Small intestine (tissue), 7 donors: ENCODE data around the gene CMSS1. TPM values are rescaled to one million over a fixed set of nuclear protein-coding genes. Genes with fewer than 3 reads are reported as not detected.

ENCODE experiments used
- DNase-seq, 2 donors: peaks; one replicate each; pipeline versions ENCODE4 v3.0.0 to v3.0.0-alpha.2; 2013
- FAIRE-seq: peaks from 2 replicates; lab custom pipeline; 2012; peaks lifted over from hg19 to GRCh38; lab: Jason Lieb, UNC
- H3K27ac ChIP-seq, 3 donors: one replicate each; pipeline ENCODE4 v1.5.1; 2013; ENCODE audit warnings: low read length in 2 of 3, mild to moderate bottlenecking in 2 of 3, control low read depth in 1 of 3, inconsistent platforms in 1 of 3, low read depth in 1 of 3, moderate library complexity in 1 of 3
- H3K27me3 ChIP-seq, 3 donors: one replicate each; pipeline ENCODE4 v1.6.1; 2013; ENCODE audit warnings: low read length in 3 of 3, inconsistent platforms in 1 of 3; ENCODE audit not compliant: control insufficient read depth in 3 of 3, insufficient read depth in 3 of 3
- H3K36me3 ChIP-seq, 3 donors: one replicate each; pipeline ENCODE4 v1.6.1; 2013; ENCODE audit warnings: low read length in 3 of 3, inconsistent platforms in 1 of 3, low read depth in 1 of 3, mild to moderate bottlenecking in 1 of 3, moderate library complexity in 1 of 3; ENCODE audit not compliant: control insufficient read depth in 3 of 3, insufficient read depth in 2 of 3
- H3K4me1 ChIP-seq, 3 donors: one replicate each; pipeline ENCODE4 v1.6.1; 2013; ENCODE audit warnings: low read length in 2 of 3, inconsistent platforms in 1 of 3, low read depth in 1 of 3, mild to moderate bottlenecking in 1 of 3, moderate library complexity in 1 of 3; ENCODE audit not compliant: control insufficient read depth in 3 of 3, insufficient read depth in 2 of 3
- H3K4me3 ChIP-seq, 3 donors: one replicate each; pipeline ENCODE4 v1.5.1; 2013; ENCODE audit warnings: low read length in 3 of 3, control low read depth in 1 of 3, inconsistent platforms in 1 of 3, low read depth in 1 of 3, mild to moderate bottlenecking in 1 of 3, moderate library complexity in 1 of 3
- H3K9me3 ChIP-seq, 2 donors: one replicate each; pipeline ENCODE4 v1.6.1; 2013; ENCODE audit warnings: low read depth in 1 of 2, low read length in 1 of 2; ENCODE audit not compliant: control insufficient read depth in 2 of 2, insufficient read depth in 1 of 2
- WGBS, 3 donors: extraction: QIAGEN DNeasy Blood & Tissue Kit; methylation state at CpG; one replicate each; pipeline ENCODE4 v1.1.7; 2013; 5-methylcytosine and 5-hydroxymethylcytosine counted together
- polyA plus RNA-seq, 4 donors: library from polyadenylated mRNA; stranded (reverse) in 3 of 4; unstranded in 1 of 4; fragments of 200-250 nt in 3 of 4; fragments of 120-200 nt in 1 of 4; gene quantifications; one replicate each; pipeline versions ENCODE4 v1.2.1 to v1.2.3, GENCODE V29; 2013
- donor health status: healthy with polysubstance abuse.
- donor health status: control.
- donor health status: control.
- donor health status: Bipolar disorder and iron deficiency.
- donor health status: healthy.

Gene CMSS1
- polyA plus RNA-seq, 4 donors: 1.6 to 24.0 (median 10.4) TPM

GRCh38 chr3:100106094-100106493 lies 288.4 kb downstream of the CMSS1 start:
- Histone ChIP-seq H3K27me3 (no peaks in the 10 kb centered on the region), H3K36me3 (no peaks in the 10 kb centered on the region), H3K27ac (peak overlapping the region in 1 of 3 donors; percentile 22), H3K9me3 (no peaks in the 10 kb centered on the region), H3K4me1 (peaks cover 0 to 38% (median 3%) of the 10 kb centered on the region in 3 donors), H3K4me3 (no peak overlapping the region)
- FAIRE-seq (no peak), DNase-seq (no peak)

DNA sequence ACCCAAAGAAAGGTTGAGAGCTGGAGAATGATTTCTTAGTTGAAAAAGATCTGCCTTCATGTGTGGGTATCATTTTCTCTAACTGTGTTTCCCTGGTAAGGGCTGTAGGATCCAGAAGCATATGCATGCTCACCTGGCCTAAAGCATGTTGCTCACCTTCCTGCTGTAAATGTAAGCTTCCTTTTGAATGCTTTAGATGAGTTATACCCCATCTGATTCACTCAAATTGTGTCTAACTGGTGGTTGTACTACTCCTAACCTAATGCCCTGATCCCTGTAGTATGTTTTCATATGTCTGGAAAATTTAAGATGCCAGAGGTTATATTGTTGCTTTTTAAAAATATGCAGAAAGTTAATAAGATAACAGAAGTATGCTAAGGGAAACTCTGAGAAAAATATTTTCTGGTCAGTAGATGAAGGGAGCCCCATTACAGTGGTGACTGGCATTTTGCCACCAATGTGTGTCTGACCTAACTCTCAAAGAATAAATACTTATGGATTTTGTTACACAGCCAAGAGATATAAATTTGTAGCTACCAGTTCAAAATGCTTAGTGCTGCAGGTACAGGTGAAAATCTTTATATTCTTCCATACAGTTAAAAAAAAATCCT lies 289.0 kb downstream of the CMSS1 start:
- Histone ChIP-seq H3K27me3 (no peaks in the 10 kb centered on the region), H3K27ac (no peak overlapping the region), H3K4me3 (no peak overlapping the region), H3K4me1 (peaks cover 0 to 38% (median 3%) of the 10 kb centered on the region in 3 donors), H3K36me3 (no peaks in the 10 kb centered on the region), H3K9me3 (no peaks in the 10 kb centered on the region)
- no peak for DNase-seq
- no peak for FAIRE-seq

- no peaks in the 10 kb centered on the region for H3K36me3 ChIP-seq
- peaks cover 0 to 38% (median 3%) of the 10 kb centered on the region in 3 donors for H3K4me1 ChIP-seq
- H3K4me3 ChIP-seq: no peak overlapping the region
- no peak for DNase-seq
- 48 to 70% (median 61%) methylated on average over 4 of the region's 4 CpGs for WGBS, 3 donors
- no peaks in the 10 kb centered on the region for H3K9me3 ChIP-seq
- H3K27ac ChIP-seq: no peak overlapping the region
- no peak for FAIRE-seq
- no peaks in the 10 kb centered on the region for H3K27me3 ChIP-seq
These were observed 289.7 kb downstream of the CMSS1 start for GRCh38 chr3:100107221-100107814.

DNA sequence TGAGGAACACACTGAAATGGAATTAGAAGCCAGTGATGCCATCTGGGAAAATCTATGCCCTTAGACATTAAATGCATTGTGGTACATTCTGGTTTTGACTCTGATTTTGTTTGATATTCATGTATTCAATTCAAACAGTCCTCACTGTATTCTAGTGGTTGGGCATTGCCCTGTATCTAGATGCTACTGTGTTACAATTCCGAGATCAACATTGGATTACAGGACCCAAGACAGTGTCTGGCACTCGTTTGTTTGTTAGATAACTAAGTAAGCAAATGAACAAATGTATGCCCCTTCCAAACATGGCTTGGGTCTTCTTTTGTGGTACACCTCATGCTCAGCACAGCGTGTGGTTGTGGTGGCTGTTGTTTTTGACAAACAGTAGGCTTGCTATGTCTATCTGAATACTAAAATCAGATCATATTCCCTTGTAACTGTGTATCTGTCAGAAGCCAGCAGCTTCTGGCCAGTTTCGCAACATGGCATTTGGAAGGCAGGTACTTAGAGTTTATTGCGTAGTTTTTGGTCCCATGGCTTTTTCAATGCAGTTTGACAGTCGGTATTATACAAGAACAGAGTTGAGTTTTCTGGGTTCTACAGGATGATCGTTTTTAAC lies 290.9 kb downstream of the CMSS1 start:
- WGBS, 3 donors: 84 to 87% (median 87%) methylated on average over 7 of the region's 7 CpGs
- no peak for FAIRE-seq
- H3K27me3 ChIP-seq: no peaks in the 10 kb centered on the region
- peaks cover 0 to 38% (median 3%) of the 10 kb centered on the region in 3 donors for H3K4me1 ChIP-seq
- DNase-seq: no peak
- no peak overlapping the region for H3K27ac ChIP-seq
- H3K36me3 ChIP-seq: no peaks in the 10 kb centered on the region
- H3K9me3 ChIP-seq: no peaks in the 10 kb centered on the region
- H3K4me3 ChIP-seq: no peak overlapping the region

DNA sequence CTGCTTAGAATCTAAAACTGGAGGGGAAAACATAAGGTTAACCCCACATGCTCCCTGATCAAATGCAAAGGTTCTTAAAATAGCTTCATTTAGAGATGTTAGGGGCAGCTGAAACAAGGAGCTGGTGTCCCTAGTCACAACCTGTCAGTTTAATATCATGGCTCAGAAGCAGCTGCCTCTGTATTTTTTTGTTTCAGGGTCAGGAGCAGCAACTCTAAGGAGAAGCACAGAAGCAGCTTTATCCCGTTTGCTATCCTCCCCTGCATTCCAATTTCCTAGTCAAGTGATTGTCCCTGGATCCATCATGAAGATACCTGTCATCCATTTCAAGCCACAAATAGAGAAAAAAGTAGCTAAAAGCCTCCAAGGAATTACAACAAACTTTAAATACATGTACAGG lies 292.5 kb downstream of the CMSS1 start:
- Histone ChIP-seq H3K27me3 (no peaks in the 10 kb centered on the region), H3K4me1 (peaks cover 0 to 27% (median 3%) of the 10 kb centered on the region in 3 donors), H3K27ac (no peak overlapping the region), H3K4me3 (no peak overlapping the region), H3K9me3 (no peaks in the 10 kb centered on the region), H3K36me3 (no peaks in the 10 kb centered on the region)
- no peak for DNase-seq
- 79 to 100% (median 88%) methylated on average over 1 of the region's 1 CpG for WGBS, 3 donors
- FAIRE-seq: no peak

DNA sequence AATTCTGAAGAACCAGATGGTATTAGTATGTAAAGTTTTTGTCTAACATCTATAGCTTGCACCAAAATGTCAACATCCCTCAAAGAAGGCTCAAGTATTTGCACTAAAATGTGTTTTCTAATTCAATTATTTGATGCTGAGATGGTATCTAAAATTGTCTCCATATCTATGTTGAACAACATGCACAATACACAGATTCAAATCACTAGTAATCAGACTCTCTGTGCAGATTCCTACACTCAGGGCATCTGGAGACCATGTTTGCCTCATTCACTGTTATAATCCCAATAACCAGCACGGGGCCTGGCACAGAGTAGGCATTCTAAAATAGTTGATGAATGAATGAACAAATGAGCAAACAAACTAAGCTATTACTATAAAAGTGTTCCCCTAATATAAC lies 294.1 kb downstream of the CMSS1 start:
- Histone ChIP-seq H3K4me3 (no peak overlapping the region), H3K27me3 (no peaks in the 10 kb centered on the region), H3K27ac (no peak overlapping the region), H3K36me3 (no peaks in the 10 kb centered on the region), H3K9me3 (no peaks in the 10 kb centered on the region), H3K4me1 (peaks cover 0 to 12% (median 0%) of the 10 kb centered on the region in 3 donors)
- DNase-seq (no peak), FAIRE-seq (no peak)
- 91 to 94% (median 93%) methylated on average over 1 of the region's 1 CpG for WGBS, 3 donors

DNA sequence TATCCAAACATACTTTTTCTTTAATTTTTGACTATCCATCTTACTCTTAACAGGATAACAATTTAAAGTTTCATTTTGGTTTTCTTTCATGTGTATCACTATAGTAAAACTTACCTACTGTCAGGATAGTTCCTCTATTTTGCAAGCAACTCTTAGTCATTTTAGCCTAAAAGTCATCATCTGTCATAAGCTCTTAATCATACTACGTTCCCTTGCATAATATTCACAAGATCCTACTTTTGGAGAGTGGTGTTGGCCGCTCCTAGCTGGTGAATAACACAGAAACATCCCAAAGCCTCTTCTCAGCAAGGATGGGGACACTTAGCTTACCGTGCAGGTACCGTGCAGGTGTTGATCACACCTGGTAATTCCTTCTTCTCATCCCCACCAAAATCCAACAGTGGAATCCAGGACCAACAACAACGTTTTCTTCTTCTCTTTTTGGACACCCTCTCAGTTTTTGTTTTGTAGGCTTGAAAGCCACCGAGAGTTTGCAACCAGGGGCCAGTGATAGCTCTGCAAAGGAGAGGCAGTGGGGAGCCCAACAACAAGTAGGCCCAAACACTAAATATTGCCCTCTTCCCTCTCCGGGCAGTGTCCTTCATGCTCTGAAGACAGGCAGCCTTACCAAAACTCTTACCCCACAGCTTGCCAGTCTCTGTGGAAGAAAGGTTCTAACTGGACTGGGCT lies 296.2 kb downstream of the CMSS1 start:
- FAIRE-seq (no peak), DNase-seq (no peak)
- WGBS, 3 donors: 93 to 97% (median 93%) methylated on average over 7 of the region's 7 CpGs
- Histone ChIP-seq H3K36me3 (no peaks in the 10 kb centered on the region), H3K4me3 (no peak overlapping the region), H3K9me3 (no peaks in the 10 kb centered on the region), H3K27ac (no peak overlapping the region), H3K27me3 (no peaks in the 10 kb centered on the region), H3K4me1 (no peaks in the 10 kb centered on the region)

DNA sequence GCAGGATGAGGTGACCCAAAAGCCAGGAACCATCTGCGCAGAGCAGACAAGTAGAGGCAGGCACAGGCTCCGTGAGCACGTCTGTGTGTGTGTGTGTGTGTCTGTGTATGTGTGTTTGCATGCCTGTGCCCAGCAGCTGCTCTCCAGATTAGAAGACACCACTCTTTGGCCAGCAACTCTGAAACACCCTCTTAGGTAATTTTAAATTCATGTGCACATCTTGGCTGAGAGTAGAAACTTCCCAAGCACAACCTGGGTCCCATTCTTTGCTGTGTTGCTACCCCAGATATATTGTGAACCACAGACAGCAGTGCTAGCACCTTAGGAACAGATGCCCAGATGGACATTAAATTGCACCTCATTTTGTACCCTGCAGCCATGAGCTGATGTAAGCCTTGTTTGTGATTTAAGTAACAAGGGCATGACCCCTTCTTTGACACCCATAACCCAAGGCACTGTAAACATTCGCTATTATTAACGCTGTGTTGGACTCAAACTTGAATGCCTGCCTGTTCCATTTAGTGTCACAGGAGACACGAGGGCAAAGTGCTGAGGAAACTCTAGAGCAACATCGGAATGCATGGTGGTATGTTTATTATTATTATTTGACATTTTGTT lies 296.9 kb downstream of the CMSS1 start, which contains the start of gene FILIP1L:
Gene FILIP1L, minus strand, starts transcription at position 89 of the 618 bp plus-strand sequence.
- no peaks in the 10 kb centered on the region for H3K4me1 ChIP-seq
- H3K4me3 ChIP-seq: no peak within 1 kb of the TSS
- no peaks in the 10 kb centered on the region for H3K36me3 ChIP-seq
- H3K27ac ChIP-seq: no peak within 1 kb of the TSS
- no peaks in the 10 kb centered on the region for H3K27me3 ChIP-seq
- H3K9me3 ChIP-seq: no peaks in the 10 kb centered on the region
- FAIRE-seq (no peak), DNase-seq (no peak)
- WGBS, 3 donors: 81 to 89% (median 87%) methylated on average over 7 of the region's 7 CpGs
